MG63 (cell line): ENCODE data around the gene OPRPN. TPM values are rescaled to one million over a fixed set of nuclear protein-coding genes. Genes with fewer than 3 reads are reported as not detected.
A peak's percentile ranks its signal among the peaks of the same experiment; 100 is the strongest.

Source experiments
- DNase-seq: peaks from one replicate; pipeline ENCODE4 v3.0.0-alpha.2; 2020
- H3K27me3 ChIP-seq: fragments of 250-450 bp; sonication (Bioruptor Pico); 2 replicates; pipeline ENCODE4 v1.5.1; 2020; ENCODE audit warnings: mild to moderate bottlenecking, moderate library complexity
- H3K36me3 ChIP-seq: fragments of 250-450 bp; sonication (Bioruptor Pico); 2 replicates; pipeline ENCODE4 v1.5.1; 2020; ENCODE audit warnings: mild to moderate bottlenecking, moderate library complexity
- H3K4me3 ChIP-seq: fragments of 250-450 bp; sonication (Bioruptor Pico); 2 replicates; pipeline ENCODE4 v1.5.1; 2020; ENCODE audit warnings: mild to moderate bottlenecking, moderate library complexity
- H3K9me3 ChIP-seq: fragments of 250-450 bp; sonication (Bioruptor Pico); 2 replicates; pipeline ENCODE4 v1.5.1; 2020; ENCODE audit warnings: mild to moderate bottlenecking, moderate library complexity
- total RNA-seq: library from RNA; depleted of rRNA; stranded (reverse); fragments of >200 nt; shearing (Covaris generic); gene quantifications from 2 replicates; pipeline ENCODE4 v1.2.3, GENCODE V29; 2014; ENCODE audit warnings: low replicate concordance; rRNA removed

The OPRPN gene, protein sequence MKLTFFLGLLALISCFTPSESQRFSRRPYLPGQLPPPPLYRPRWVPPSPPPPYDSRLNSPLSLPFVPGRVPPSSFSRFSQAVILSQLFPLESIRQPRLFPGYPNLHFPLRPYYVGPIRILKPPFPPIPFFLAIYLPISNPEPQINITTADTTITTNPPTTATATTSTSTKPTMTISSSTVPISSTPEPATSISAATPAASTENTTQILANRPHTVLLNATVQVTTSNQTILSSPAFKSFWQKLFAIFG
- total RNA-seq, result not detected in 2 replicates

DNA sequence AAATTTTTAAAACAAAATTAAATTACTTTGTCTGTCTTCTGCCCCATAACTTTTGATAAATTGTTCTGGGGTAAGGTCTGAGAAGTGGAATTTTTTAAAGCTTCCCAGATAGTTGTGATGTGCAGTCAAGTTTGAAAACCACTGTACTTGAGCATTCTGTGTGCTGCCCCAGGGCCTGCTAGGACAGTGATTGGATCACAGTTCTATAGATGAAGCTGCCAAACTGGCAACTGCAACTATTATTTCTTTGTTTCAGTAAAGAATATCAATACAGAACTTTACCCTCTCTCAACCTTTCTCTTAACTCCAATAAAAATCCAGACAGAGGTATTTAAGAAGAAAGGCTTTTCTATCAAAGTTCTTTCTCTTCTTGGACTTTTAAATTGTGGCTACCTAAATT, at the start of gene OPRPN:
TSS of gene OPRPN (plus strand) at position 361 of the 400 bp plus-strand sequence. CDS start 1,346 bp downstream, outside the sequence.
- H3K36me3 ChIP-seq, result no peaks in the 10 kb centered on the region
- no peak for DNase-seq
- H3K4me3 ChIP-seq, result no peak within 1 kb of the TSS
- no peaks in the 10 kb centered on the region for H3K27me3 ChIP-seq
- no peaks in the 10 kb centered on the region for H3K9me3 ChIP-seq

DNA sequence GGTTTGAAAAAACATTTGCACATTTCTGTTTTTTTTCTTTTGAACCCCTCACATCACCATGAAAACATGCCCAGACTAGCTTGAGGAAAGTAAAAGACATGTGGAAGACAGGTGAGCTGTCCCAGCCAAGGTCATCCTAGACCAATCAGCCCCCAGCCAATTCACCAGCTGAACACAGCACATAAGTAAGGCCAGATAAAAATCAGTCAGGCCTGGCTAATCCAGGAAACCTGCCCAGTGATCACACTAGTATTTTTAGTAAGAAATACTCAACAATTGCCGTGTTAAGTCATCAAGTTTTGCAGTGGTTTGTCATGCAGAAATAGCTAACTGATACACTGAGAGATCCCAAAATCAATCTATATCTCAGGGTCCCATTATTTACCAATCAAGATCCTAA, 41.6 kb upstream of the OPRPN start:
- H3K4me3 ChIP-seq, result no peak overlapping the region
- H3K27me3 ChIP-seq, result no peaks in the 10 kb centered on the region
- H3K9me3 ChIP-seq, result no peaks in the 10 kb centered on the region
- no peaks in the 10 kb centered on the region for H3K36me3 ChIP-seq
- peak; percentile 1 for DNase-seq

DNA sequence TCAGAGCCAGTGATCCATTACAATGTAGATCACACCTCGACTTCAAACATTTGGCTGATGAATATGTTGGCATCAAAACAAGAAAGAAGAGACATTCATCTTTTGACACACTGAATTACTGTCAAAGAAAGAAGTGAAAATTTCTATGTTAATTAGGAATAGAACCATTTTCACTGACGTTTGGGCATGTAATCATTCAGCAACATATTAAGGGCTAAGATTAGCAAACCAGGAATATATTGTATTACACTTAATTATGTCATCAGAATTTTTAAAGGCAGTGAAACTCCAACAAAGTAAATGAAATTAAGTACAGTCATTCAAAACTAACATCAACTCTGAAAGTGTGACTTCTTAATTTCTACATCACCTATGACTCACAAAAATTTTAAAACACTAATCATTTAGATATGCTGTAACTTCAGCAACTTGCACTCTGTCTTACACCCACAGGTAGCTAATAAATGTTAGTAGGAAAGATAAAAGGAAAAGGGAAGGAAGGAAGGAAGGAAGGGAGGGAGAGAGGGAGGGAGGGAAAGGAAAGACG, 38.6 kb upstream of the OPRPN start:
- Histone ChIP-seq H3K9me3 (no peaks in the 10 kb centered on the region), H3K27me3 (no peaks in the 10 kb centered on the region), H3K36me3 (no peaks in the 10 kb centered on the region), H3K4me3 (no peak overlapping the region)
- no peak for DNase-seq

DNA sequence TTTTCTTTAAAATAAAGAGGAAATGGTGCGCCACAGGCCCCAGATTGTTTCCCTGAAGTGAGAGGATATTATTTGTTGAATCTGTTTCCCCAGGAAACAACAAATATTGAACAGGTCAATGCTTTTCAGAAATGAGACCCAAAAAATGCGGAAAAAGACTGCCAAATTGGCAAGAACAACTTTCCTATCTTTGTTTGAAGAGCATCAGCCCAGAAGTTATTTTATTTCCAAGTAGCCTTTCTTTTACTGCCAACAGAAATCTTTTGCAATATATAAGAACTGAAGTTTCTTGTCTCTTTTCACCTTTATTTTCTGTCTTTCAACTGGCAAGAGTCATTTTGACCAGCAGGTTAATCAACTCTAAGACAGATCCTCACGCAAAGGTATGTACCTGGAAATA, 37.3 kb upstream of the OPRPN start, which contains the start of gene SMR3A:
TSS of gene SMR3A (plus strand) at position 301 of the 400 bp plus-strand sequence. CDS start 1,356 bp downstream, outside the sequence.
- Histone ChIP-seq H3K27me3 (no peaks in the 10 kb centered on the region), H3K36me3 (no peaks in the 10 kb centered on the region), H3K4me3 (no peak within 1 kb of the TSS), H3K9me3 (no peaks in the 10 kb centered on the region)
- no peak for DNase-seq

DNA sequence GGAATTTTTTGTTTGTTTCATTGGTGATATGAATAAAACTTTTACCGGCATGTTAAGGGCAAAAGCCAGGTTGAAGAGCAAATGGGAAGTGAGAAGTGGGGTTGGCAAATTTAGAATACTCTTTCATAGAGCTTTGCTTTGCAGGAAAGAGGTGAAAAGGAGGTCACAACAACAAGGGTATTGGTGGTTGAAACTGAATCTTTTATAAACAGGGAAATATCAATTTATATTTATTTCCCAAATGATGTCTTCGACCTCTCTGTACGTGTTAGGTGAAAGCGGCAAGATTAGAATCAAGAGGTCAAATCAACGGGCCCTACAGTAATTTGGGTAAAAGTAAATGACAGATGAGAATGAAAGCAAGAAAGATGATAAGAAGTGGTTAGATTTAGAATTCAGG, 33.7 kb upstream of the OPRPN start:
- H3K9me3 ChIP-seq, result no peaks in the 10 kb centered on the region
- H3K36me3 ChIP-seq, result no peaks in the 10 kb centered on the region
- no peak for DNase-seq
- H3K27me3 ChIP-seq, result no peaks in the 10 kb centered on the region
- no peak overlapping the region for H3K4me3 ChIP-seq

DNA sequence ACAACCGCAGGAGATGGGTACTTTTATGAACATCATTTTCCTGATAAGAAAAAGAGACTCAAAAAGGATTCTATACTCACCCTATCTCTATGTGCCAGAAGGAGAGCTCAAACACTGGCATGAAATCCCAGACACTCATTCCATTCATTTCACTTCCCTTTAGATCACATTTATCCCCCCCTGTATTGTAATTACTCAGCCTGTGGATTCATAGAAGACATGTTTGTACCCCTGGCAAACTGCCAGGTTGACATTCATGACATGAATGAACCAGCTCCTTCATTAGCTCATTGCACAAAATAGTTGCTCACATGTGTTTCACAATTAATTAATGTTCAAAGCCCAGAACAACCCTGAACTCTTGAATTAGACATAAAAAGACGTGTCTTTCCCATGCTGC, 32.3 kb upstream of the OPRPN start:
- H3K9me3 ChIP-seq, result no peaks in the 10 kb centered on the region
- peak; percentile 1 for DNase-seq

DNA sequence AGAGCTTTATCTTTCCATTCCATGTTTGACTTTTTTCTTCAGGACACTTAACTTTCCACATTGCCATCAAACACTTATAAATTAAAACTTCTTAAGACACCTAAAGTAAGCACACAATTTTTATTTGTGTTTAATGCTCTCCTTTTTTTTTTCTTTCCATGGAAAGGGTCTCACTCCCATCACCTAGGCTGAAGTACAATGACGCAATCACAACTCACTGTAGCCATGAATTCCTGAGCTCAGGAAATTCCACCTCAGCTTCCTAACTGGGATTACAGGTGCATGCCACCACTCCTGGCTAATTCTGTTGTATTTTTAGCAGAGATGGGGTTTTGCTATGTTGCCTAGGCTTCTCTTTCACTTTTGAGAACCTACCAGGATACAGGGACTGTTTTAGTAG, 29.9 kb upstream of the OPRPN start:
- no peaks in the 10 kb centered on the region for H3K27me3 ChIP-seq
- no peaks in the 10 kb centered on the region for H3K9me3 ChIP-seq
- no peaks in the 10 kb centered on the region for H3K36me3 ChIP-seq
- DNase-seq, result no peak
- no peak overlapping the region for H3K4me3 ChIP-seq

More for the DNA sequence above, 32.3 kb upstream of the OPRPN start:
- Histone ChIP-seq H3K4me3 (no peak overlapping the region), H3K36me3 (no peaks in the 10 kb centered on the region), H3K27me3 (no peaks in the 10 kb centered on the region)

DNA sequence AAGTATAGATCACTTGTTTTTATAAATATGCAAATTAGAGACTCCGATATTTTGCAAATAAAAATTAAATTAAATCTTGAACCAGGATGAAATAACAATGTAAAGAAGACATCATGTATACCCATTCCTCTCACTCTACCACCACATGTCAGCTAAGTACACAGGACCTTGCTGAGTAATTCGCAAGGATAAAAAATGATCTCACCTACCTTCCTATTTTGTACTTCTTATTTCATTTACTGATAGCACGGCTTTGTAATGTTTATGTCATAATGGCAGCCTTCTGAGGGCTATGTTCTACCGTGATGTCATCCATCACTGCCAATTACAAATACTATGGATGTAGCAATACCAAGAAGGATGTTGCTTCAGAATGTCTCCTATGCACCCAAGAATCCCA, 25.8 kb upstream of the OPRPN start:
- Histone ChIP-seq H3K36me3 (no peaks in the 10 kb centered on the region), H3K4me3 (no peak overlapping the region), H3K9me3 (no peaks in the 10 kb centered on the region), H3K27me3 (no peaks in the 10 kb centered on the region)
- DNase-seq, result no peak

DNA sequence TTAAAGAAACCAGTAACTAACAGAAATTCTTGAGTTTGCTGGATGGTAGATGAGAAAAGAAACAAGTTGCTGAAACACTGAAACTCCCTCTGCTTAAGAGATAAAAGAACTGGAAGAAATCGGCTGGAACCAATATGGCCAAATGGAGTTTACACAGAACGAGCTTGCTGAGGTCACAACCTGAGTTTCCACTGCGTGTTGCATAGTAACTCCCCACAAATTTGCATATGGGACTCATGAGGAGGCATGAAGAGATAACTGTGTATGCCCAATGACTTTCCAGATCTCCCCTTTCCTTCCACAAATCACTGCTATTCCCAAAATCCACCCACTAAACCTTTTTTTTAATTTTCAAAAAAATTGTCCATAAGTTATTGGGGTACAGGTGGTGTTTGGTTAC, 25.0 kb upstream of the OPRPN start:
- no peaks in the 10 kb centered on the region for H3K27me3 ChIP-seq
- no peak overlapping the region for H3K4me3 ChIP-seq
- DNase-seq, result no peak
- H3K36me3 ChIP-seq, result no peaks in the 10 kb centered on the region
- no peaks in the 10 kb centered on the region for H3K9me3 ChIP-seq

DNA sequence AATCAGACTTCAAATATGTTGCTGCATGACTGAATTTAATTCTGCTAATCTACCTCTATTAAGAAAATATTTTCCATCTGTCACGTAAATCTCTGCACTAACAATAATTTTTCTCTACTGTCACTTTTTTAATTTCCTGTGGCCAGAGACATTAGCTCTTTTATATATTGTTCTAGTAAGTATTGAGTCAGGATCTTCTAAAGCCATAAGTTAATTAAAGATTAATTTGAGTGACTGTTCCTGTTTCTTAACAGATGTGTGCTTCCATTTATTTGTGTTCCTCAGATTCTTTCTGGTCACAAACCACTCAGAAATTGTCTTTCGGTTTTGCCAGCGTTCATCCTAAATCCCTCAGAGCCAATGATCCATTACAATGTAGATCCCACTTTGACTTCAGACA, 17.2 kb upstream of the OPRPN start:
- no peak overlapping the region for H3K4me3 ChIP-seq
- H3K9me3 ChIP-seq, result no peaks in the 10 kb centered on the region
- H3K27me3 ChIP-seq, result no peaks in the 10 kb centered on the region
- DNase-seq, result no peak
- H3K36me3 ChIP-seq, result no peaks in the 10 kb centered on the region

DNA sequence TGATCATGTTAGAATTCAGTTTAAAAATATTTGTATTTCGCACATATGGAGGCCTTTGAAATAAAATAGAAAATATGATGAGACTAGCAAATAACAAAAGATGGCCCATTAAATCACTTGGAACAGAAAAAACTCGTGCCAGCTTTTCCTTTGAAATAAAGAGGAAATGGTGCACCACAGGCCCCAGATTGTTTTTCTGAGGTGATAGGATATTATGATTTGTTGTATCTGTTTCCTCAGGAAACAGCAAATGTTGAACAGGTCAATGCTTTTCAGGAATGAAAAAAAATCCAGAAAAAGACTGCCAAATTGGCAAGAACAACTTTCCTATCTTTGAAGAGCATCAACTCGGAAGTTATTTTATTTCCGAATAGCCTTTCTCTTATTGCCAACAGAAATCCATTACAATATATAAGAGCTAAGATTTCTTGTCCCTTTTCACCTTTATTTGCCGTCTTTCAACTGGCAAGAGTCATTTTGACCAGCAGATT, 15.0 kb upstream of the OPRPN start, which contains the start of gene SMR3B:
TSS of gene SMR3B (plus strand) at position 441 of the 491 bp plus-strand sequence. CDS start 1,380 bp downstream, outside the sequence.
- H3K9me3 ChIP-seq, result no peaks in the 10 kb centered on the region
- H3K36me3 ChIP-seq, result no peaks in the 10 kb centered on the region
- no peak for DNase-seq
- no peak within 1 kb of the TSS for H3K4me3 ChIP-seq
- H3K27me3 ChIP-seq, result no peaks in the 10 kb centered on the region

DNA sequence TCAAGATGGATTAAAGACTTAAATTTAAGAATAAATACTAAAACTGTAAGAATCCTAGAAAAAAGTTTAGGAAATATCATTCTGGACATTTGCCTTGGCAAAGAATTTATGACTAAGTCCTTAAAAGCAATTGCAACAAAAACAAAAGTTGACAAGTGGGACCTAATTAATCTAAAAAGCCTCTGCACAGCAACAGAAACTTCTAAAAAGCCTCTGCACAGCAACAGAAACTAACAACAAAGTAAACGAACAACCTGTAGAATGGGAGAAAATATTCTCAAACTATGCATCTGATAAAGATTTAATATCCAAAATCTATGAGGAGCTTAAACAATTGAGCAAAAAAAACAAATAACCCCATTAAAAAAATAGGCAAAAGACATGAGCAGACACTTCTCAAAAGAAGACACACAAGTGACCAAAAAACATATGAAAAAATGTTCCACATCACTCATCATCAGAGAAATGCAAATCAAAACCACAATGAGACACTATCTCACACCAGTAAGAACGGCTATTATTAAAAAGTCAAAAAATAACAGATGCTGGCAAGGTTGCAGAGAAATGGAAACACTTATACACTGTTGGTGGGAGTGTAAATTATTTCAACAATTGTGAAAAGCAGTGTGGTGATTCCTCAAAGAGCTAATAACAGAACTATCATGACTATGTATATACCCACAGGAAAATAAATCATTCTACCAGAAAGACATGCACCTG, 5.5 kb upstream of the OPRPN start:
- Histone ChIP-seq H3K9me3 (no peaks in the 10 kb centered on the region), H3K36me3 (no peaks in the 10 kb centered on the region), H3K27me3 (no peaks in the 10 kb centered on the region), H3K4me3 (no peak overlapping the region)
- no peak for DNase-seq

DNA sequence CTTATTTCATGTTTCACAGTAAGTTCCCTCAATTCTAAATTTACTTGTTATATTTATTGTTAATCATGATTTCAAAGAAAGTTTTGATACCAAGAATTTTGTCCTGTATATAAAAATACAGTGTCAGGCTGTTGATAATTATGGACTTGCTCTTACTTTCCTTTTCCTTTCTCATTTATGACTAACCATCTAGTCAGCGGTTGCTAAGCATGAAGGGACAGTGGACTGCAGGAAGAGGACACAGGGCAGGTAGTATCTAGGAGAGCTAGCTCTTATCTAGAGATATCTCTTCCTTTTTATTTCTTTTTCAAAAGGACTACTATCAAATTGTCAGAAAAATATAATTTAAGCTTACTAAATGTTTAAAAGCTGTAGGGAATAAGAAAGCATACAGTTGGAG, 1.6 kb downstream of the OPRPN start:
- Histone ChIP-seq H3K4me3 (no peak overlapping the region), H3K27me3 (no peaks in the 10 kb centered on the region), H3K36me3 (no peaks in the 10 kb centered on the region), H3K9me3 (no peaks in the 10 kb centered on the region)
- no peak for DNase-seq

DNA sequence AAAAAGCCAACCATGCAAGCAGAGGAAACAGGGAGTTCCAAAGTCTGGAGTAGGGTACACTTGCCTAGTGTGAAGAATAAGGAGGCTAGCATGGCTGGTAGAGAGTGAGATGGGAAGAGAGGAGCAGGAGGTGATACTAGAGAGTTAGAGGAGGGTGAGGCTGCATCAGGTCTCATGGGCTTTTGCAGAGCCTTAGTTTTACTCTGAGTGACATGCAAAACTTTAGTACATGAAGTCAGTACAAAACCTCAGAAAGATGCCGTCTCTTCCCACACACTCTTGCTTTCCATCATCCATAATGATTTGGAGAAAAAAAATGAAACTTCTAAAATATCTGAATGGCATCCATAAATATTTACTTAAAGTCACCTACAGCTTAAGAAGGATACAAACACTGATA, 5.0 kb downstream of the OPRPN start:
- no peak for DNase-seq
- no peak overlapping the region for H3K4me3 ChIP-seq

DNA sequence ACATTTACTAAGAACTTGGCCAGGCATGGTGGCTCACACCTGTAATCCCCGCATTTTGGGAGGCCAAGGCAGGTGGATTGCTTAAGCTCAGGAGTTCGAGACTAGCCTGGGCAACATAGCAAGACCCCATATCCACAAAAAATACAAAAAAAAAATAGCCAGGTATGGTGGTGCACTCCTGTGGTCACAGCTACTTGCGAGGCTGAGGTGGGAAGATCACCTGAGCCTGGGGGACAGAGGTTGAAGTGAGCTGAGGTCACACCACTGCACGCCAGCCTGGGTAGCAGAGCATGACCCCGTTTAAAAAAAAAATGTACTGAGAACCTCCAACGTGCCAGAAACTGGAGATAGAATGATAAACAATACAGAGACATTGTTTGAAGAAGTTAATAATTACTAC, 8.0 kb downstream of the OPRPN start:
- Histone ChIP-seq H3K27me3 (no peaks in the 10 kb centered on the region), H3K9me3 (no peaks in the 10 kb centered on the region), H3K4me3 (no peak overlapping the region), H3K36me3 (no peaks in the 10 kb centered on the region)
- DNase-seq, result no peak

More for the DNA sequence above, 5.0 kb downstream of the OPRPN start:
- H3K27me3 ChIP-seq, result no peaks in the 10 kb centered on the region
- H3K36me3 ChIP-seq, result no peaks in the 10 kb centered on the region
- no peaks in the 10 kb centered on the region for H3K9me3 ChIP-seq

DNA sequence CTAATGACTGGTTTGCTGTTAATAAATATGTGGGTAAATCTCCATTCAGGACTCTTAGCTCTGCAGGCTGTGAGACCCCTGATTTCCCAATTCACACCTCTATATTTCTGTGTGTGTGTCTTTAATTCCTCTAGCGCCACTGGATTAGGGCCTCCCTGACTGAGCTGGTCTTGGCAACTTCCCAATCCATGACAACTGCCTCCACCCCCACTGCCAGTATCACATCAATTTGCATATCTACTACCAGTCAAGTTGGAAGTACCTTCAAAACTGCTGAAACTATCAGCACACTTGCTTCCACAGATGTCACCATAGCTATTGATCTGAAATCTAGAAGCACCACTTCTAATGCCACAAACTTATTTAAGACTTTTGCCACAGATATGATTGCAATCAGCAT, 27.6 kb downstream of the OPRPN start:
- no peak overlapping the region for H3K4me3 ChIP-seq
- H3K27me3 ChIP-seq, result no peaks in the 10 kb centered on the region
- DNase-seq, result no peak
- H3K9me3 ChIP-seq, result no peaks in the 10 kb centered on the region
- H3K36me3 ChIP-seq, result no peaks in the 10 kb centered on the region

DNA sequence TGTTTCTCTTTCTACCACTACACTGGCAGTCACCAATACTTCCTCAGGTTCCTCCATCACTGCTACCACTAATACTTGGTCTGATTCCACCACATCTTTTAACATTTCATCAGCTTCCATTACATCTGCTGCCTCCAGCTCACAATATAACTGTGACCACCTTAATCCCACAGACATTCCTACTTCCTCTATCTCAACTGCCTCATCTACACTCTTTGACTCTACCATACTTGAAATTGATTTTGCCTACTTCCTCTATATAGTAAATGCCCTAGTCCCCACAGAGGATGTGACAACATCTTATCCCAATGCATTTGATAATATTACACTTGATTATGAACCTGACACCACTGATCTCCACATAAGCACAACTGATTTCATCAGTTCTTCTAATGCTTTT, 29.0 kb downstream of the OPRPN start:
- Histone ChIP-seq H3K36me3 (no peaks in the 10 kb centered on the region), H3K9me3 (no peaks in the 10 kb centered on the region), H3K4me3 (no peak overlapping the region), H3K27me3 (no peaks in the 10 kb centered on the region)
- no peak for DNase-seq
